GM10266 (cell line): ENCODE results near the gene SMC2.

Source experiments
- DNase-seq: peaks from one replicate; pipeline ENCODE4 v3.0.0; 2012; ENCODE audit errors: extremely low spot score
- CTCF ChIP-seq: IDR thresholded peaks from 2 replicates; pipeline ENCODE4 v1.5.1; 2012; ENCODE audit warnings: mild to moderate bottlenecking, low read depth; ENCODE audit not compliant: control insufficient read depth, insufficient read depth; ENCODE audit errors: missing control alignments

SMC2 gene

GRCh38 chr9:104142799-104143549 is 48.9 kb downstream of the SMC2 start:
- no peak for DNase-seq
- TF ChIP-seq CTCF: no peak

GRCh38 chr9:104143550-104143910 is 49.4 kb downstream of the SMC2 start:
- DNase-seq: no peak
- no peak for TF ChIP-seq CTCF

- no peak for TF ChIP-seq CTCF
- DNase-seq: no peak
These were observed 50.2 kb downstream of the SMC2 start for GRCh38 chr9:104144336-104144735.

- no peak for DNase-seq
- no peak for TF ChIP-seq CTCF
These were observed 79.0 kb downstream of the SMC2 start for GRCh38 chr9:104173067-104173466.

- DNase-seq: no peak
- TF ChIP-seq CTCF: peak; percentile 42
These were observed 83.0 kb downstream of the SMC2 start for GRCh38 chr9:104177003-104177611.

- TF ChIP-seq CTCF: no peak
- no peak for DNase-seq
These were observed 83.6 kb downstream of the SMC2 start for GRCh38 chr9:104177676-104178075.
